GM21447 (cell line): ENCODE results near the gene EFNA1.
"Not testable (repeated sequence)": the region's sequence is repeated elsewhere in the genome, so short reads cannot be mapped to it uniquely, and the experiment has no call there.

Experiments used
- ATAC-seq: cut with Tn5 transposase; IDR thresholded peaks from one replicate; pipeline ENCODE4 v1.9.1; 2021; ENCODE audit not compliant: unreplicated experiment

EFNA1 gene

DNA sequence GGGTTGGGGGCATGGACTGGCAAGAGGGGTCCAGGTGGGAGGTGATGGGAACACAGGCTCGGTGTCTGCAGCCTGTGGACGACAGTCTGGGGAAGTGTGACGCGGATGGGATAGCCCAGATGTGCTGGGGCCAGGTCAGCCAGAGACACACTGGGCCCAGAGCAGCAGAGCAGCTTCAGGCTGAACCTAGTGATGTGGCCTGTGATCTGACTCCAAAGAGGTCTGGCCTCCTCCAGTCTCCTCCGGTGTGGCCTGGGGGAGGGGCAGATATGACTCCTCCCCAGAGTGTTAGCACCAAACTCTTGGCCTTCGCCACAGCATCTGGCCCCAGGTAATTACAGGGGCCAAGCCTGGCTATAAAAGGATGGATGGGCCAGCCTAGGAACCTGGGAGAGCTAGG lies 35.5 kb upstream of the EFNA1 start:
- no peak for ATAC-seq

GRCh38 chr1:155092641-155093040 lies 35.0 kb upstream of the EFNA1 start:
- no peak for ATAC-seq

- ATAC-seq, result no peak
Observed at GRCh38 chr1:155093911-155094621, 33.6 kb upstream of the EFNA1 start.

GRCh38 chr1:155094622-155094948 lies 33.1 kb upstream of the EFNA1 start:
- no peak for ATAC-seq

DNA sequence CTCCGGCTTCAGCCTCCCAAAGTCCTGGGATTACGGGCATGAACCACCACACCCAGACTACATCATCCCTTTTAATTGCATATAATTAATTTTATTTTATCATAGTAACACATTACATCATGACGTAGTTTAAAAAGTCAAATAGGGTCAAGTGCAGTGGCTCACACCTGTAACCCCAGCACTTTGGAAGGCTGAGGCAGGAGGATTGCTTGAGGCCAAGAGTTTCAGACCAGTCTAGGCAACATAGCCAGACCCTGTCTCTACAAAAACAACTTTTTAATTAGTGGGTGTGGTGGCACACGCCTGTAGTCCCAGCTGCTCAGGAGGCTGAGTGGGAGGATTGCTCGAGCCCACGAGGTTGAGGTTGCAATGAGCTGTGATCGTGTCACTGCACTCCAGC lies 28.3 kb upstream of the EFNA1 start:
- ATAC-seq, result no peak

GRCh38 chr1:155103325-155103724 lies 24.4 kb upstream of the EFNA1 start:
- ATAC-seq, result no peak

DNA sequence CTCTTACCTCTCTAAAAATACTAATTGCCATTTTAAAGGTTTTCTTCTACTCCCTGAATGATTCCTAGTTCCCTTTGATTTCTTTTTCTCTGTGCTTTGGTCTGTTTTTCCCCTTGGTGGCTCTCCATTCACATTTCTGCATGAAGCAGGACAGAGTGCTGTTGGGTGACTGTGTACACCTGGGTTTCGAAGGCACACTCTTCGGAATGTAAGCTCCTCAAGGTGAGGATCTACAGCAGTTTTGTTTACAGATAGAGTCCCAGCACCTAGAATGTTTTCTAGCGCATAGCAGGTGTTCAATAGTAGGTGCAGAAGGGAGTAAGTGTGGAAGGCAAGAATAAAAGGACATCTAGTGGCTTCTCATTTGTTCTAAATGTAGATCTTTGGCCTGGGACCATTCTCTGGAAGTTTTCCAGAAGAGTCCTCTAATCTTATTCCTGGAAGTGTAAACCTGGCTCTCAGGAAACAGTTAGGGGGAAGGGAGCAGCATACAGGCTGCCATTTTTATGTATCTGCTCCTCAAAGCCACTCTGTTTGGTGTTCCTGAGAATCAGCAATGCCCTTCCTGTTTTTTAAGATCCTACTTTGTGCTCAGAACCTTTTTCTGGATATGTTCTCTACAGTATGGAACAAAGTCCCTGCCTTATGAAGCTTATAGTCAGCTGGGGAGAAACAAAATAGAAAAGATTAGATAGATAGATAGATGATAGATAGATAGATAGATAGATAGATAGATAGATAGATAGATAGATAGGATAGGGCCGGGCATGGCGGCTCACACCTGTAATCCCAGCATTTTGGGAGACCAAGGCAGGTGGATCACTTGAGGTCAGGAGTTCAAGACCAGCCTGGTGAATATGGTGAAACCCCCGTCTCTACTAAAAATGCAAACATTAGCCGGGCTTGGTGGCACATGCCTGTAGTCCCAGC lies 22.8 kb upstream of the EFNA1 start:
- ATAC-seq, result no peak

GRCh38 chr1:155105604-155106011 lies 22.1 kb upstream of the EFNA1 start:
- no peak for ATAC-seq

- no peak for ATAC-seq
Observed at GRCh38 chr1:155106862-155107261, 20.8 kb upstream of the EFNA1 start.

- ATAC-seq, result no peak
Observed at GRCh38 chr1:155107309-155108264, 20.1 kb upstream of the EFNA1 start.

DNA sequence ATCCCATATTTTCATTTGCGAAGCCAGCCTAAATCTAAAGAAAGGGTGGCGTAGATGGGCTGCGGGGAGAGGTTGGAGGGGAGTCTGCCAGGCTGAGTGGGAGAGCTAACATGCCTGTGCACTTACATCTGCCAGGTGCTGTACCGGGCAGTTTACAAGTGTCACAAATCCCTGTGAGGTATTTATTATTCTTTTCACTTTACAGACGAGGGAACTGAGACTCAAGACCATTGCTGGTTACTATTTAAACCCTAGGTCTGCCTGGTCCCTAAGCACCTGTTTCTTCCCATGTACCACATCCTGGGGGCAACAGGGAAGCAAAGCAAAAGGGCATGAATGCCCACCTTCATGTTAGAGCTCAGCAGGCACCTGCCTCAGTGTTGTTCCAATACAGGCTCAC lies 19.4 kb upstream of the EFNA1 start:
- no peak for ATAC-seq

DNA sequence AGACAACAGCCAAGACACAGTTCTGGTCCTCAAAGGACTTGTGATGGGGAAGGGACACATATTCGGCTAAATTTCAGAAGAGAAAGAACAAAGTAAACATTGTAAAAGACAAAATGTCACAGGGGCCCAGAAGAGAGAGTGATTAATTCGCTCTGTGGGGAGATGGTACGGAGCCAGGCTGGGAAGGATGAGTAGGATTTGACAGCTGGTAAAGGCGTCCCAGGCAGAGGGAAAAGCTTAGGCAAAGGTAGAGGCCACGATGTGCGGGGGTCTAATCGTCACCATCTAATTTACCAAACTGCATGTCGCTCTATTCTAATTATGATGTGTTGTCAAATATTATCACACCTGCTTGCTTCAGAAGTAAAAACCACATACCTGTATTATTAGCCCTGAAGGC lies 17.3 kb upstream of the EFNA1 start:
- no peak for ATAC-seq

GRCh38 chr1:155110826-155111225 lies 16.9 kb upstream of the EFNA1 start:
- no peak for ATAC-seq

DNA sequence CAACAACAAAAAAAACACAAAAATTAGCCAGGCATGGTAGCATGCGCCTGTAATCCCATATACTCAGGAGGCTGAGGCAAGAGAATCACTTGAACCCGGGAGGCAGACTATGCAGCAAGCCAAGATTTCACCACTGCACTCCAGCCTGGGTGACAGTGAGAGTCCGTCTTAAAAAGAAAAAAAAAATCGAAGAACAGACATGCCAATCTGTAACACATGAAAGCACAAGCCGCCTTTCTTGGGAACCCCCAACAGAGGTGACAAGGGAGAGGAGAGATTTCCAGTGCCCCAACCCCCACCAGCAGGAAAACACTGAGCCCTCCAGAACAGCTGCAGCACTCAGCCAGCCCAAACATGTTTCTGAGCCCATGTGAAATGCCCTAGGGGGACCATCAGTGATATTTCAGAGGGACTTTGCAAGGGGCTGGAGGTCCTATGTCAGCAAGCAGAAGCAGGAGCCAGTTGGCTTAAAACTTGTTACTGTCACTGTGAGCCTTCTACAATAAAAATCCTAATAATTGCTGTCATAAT lies 14.2 kb upstream of the EFNA1 start:
- no peak for ATAC-seq

- ATAC-seq, result no peak
Observed at GRCh38 chr1:155116113-155116764, 11.4 kb upstream of the EFNA1 start.

DNA sequence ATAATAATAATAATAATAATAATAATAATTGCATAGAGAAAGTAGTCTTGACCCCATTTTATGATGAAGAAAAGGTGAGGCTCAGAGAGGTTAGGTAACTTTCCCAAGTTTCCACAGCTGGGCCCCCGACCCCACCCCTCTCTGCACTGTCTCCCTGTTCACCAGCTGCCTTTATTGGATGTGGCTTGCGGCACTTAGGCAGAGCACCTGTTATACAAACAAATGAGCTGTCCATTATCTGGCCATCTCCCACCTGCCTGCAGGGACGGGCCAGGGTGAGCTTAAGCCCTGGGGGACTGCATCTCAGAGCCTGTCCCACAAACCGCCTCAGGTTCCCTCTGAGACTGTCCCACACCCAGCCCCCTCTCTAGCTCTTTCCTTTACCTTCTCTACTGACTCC lies 10.1 kb upstream of the EFNA1 start:
- ATAC-seq, result no peak

DNA sequence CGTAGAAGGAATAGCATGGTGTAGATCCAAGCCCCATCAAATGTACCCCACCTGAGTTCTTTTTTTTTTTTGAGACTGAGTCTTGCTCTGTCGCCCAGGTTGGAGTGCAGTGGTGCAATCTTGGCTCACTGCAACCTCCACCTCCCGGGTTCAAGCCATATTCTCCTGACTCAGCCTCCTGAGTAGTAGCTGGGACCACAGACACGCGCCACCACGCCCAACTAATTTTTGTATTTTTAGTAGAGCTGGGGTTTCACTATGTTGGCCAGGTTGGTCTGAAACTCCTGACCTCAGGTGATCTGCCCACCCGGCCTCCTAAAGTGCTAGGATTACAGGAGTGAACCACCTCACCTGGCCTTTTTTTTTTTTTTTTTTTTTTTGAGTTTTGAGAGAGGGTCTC lies 9.6 kb upstream of the EFNA1 start:
- not testable (repeated sequence) for ATAC-seq

- no peak for ATAC-seq
Observed at GRCh38 chr1:155120253-155120652, 7.4 kb upstream of the EFNA1 start.

GRCh38 chr1:155121249-155121648 lies 6.4 kb upstream of the EFNA1 start:
- no peak for ATAC-seq

GRCh38 chr1:155122308-155122707 lies 5.4 kb upstream of the EFNA1 start:
- no peak for ATAC-seq

DNA sequence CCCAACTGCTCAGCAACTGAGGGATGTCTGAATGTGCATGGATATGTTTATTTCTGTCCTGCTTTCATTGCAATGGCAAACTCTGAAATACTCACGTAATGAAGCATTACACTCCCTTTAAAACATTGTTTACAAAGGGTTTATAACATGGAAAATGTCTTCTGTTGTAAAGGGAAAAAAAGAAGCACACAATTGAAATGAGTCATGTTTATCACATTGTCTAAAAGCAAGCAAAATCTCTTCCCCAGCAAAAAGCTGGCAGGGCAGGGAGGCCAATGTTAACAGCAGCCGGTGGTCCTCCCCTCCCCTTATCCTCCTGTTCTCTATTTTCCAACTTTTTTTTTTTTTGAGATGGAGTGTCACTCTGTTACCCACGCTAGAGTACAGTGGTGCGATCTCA lies 3.9 kb upstream of the EFNA1 start:
- ATAC-seq, result no peak
